K562 (cell line): Measurements from ENCODE around the gene NTSR1. TPM values are rescaled to one million over a fixed set of nuclear protein-coding genes. Genes with fewer than 3 reads are reported as not detected.

Source experiments
- ATAC-seq: fragments of 200-7000 bp; cut with Tn5 transposase; 3 replicates; pipeline ENCODE4 v1.9.1; 2020; ENCODE audit warnings: moderate library complexity
- BruUV-seq: library from RNA; stranded (reverse); fragments of 400-500 nt; replicated peaks from 2 replicates; lab custom pipeline; 2021; lab: Mats Ljungman, UMichigan
- CTCF ChIA-PET: fragments of 300-600 bp; formaldehyde crosslinking; extraction: SDS; loops from one replicate; lab custom pipeline; 2021; ENCODE audit warnings: low intra/inter-chr PET ratio; lab: Yijun Ruan, JAX
- POLR2A ChIA-PET: fragments of 300-600, 350-650 bp; sonication (Branson Sonifier 250); formaldehyde crosslinking; extraction: SDS; loops from one replicate; lab custom pipeline; 2021; ENCODE audit warnings: antibody characterized with exemption, inconsistent platforms; lab: Yijun Ruan, JAX
- DNase-seq, 4 experiments: peaks; one replicate each; pipeline versions ENCODE4 v3.0.0 to v3.0.0-alpha.2; 2011 to 2018; ENCODE audit warnings: low spot score in 3 of 4, mixed read lengths in 3 of 4; ENCODE audit errors: extremely low read depth in 1 of 4
- FAIRE-seq: peaks from 2 replicates; lab custom pipeline; 2011; peaks lifted over from hg19 to GRCh38; lab: Jason Lieb, UNC
- H2AFZ ChIP-seq: 2 replicates; pipeline ENCODE4 v1.6.0; 2011; ENCODE audit warnings: low read depth, low read length, control low read depth, inconsistent platforms
- H3K27ac ChIP-seq: fragments of 200-600 bp; 3 replicates; pipeline ENCODE4 v1.8.0; 2011; ENCODE audit warnings: low read depth, mild to moderate bottlenecking, control low read depth, inconsistent platforms, low read length, moderate library complexity, mixed read lengths; ENCODE audit errors: extremely low read depth
- H3K27me3 ChIP-seq, 2 experiments: fragments of 300-600 bp in 1 of 2; 2 replicates in 1 of 2; 3 replicates in 1 of 2; pipeline versions ENCODE4 v1.6.0 to v1.8.0; 2011; ENCODE audit warnings: inconsistent platforms in 2 of 2, low read length in 2 of 2, mild to moderate bottlenecking in 1 of 2, mixed read lengths in 1 of 2, moderate library complexity in 1 of 2; ENCODE audit not compliant: control insufficient read depth in 2 of 2, insufficient read depth in 2 of 2
- H3K36me3 ChIP-seq: fragments of 300-600 bp; 3 replicates; pipeline ENCODE4 v1.8.0; 2011; ENCODE audit warnings: mild to moderate bottlenecking, low read length, inconsistent platforms; ENCODE audit not compliant: control insufficient read depth, insufficient read depth
- H3K4me1 ChIP-seq, 2 experiments: fragments of 200-600 bp in 1 of 2; replicated peaks in 1 of 2; 2 replicates in 1 of 2; 3 replicates in 1 of 2; pipeline versions ENCODE4 v1.5.1 to v1.8.0; 2011; ENCODE audit warnings: inconsistent platforms in 2 of 2, low read length in 2 of 2, mild to moderate bottlenecking in 1 of 2, mixed read lengths in 1 of 2, moderate library complexity in 1 of 2; ENCODE audit not compliant: control insufficient read depth in 2 of 2, insufficient read depth in 2 of 2
- H3K4me2 ChIP-seq: 2 replicates; pipeline ENCODE4 v1.6.1; 2011; ENCODE audit warnings: low read length, control low read depth, inconsistent platforms, mixed read lengths; ENCODE audit not compliant: insufficient read depth
- H3K4me3 ChIP-seq: fragments of 200-600 bp; sonication (generic), shearing (Covaris generic); 2 replicates; pipeline ENCODE4 v1.5.1; 2016; ENCODE audit warnings: control low read depth, inconsistent platforms
- H3K79me2 ChIP-seq: fragments of 200-600 bp; 3 replicates; pipeline ENCODE4 v1.8.0; 2011; ENCODE audit warnings: low read length, inconsistent platforms; ENCODE audit not compliant: control insufficient read depth, insufficient read depth
- H3K9ac ChIP-seq, 2 experiments: 2 replicates each; pipeline versions ENCODE4 v1.6.0 to v1.6.1; 2011; ENCODE audit warnings: low read depth in 2 of 2, low read length in 2 of 2, control low read depth in 1 of 2, inconsistent platforms in 1 of 2, mild to moderate bottlenecking in 1 of 2, mixed read lengths in 1 of 2; ENCODE audit not compliant: insufficient read depth in 1 of 2
- H3K9me1 ChIP-seq: one replicate; pipeline ENCODE4 v1.6.0; 2011; ENCODE audit warnings: inconsistent platforms, mild to moderate bottlenecking, low read length, moderate library complexity; ENCODE audit not compliant: control insufficient read depth, insufficient read depth
- H3K9me3 ChIP-seq: replicated peaks from 2 replicates; pipeline ENCODE4 v1.5.1; 2011; ENCODE audit warnings: low read depth, low read length, inconsistent platforms; ENCODE audit not compliant: control insufficient read depth, insufficient read depth
- H4K20me1 ChIP-seq: replicated peaks from 2 replicates; pipeline ENCODE4 v1.6.1; 2011; ENCODE audit warnings: low read length, inconsistent platforms, mixed read lengths; ENCODE audit not compliant: control insufficient read depth, insufficient read depth
- ARID3B ChIP-seq: fragments of 250-450 bp; sonication (Bioruptor Pico); IDR thresholded peaks from 2 replicates; pipeline ENCODE4 v1.4.0; 2020; ENCODE audit warnings: borderline replicate concordance
- CAMTA2 ChIP-seq: fragments of 250-450 bp; sonication (Bioruptor Pico); conservative IDR thresholded peaks from 2 replicates; pipeline ENCODE4 v1.5.1; 2022
- MAFF ChIP-seq: IDR thresholded peaks from 2 replicates; pipeline ENCODE4 v1.6.1; 2012; ENCODE audit warnings: low read length, improper control_type of control experiment
- MNT ChIP-seq, 2 experiments: fragments of 450-650 bp; conservative IDR thresholded peaks; 2 replicates each; pipeline ENCODE4 v1.6.1; 2017; ENCODE audit warnings: mild to moderate bottlenecking in 2 of 2, moderate library complexity in 2 of 2
- PBX2 ChIP-seq, 2 experiments: IDR thresholded peaks in 1 of 2; conservative IDR thresholded peaks in 1 of 2; 2 replicates each; pipeline ENCODE4 v1.6.1; 2016; ENCODE audit warnings: low read depth in 2 of 2, mild to moderate bottlenecking in 1 of 2, missing compliant biosample characterization in 1 of 2, missing genetic modification characterization in 1 of 2, moderate library complexity in 1 of 2
- POLR2AphosphoS5 ChIP-seq: IDR thresholded peaks from 2 replicates; pipeline ENCODE4 v1.6.1; 2011; ENCODE audit warnings: mild to moderate bottlenecking, low read depth, low read length, moderate library complexity; ENCODE audit not compliant: control insufficient read depth, insufficient read depth
- TSHZ1 ChIP-seq: fragments of 250-450 bp; sonication (Bioruptor Pico); IDR thresholded peaks from 2 replicates; pipeline ENCODE4 v1.4.0; 2020; ENCODE audit warnings: mild to moderate bottlenecking, moderate library complexity
- ZBTB43 ChIP-seq: sonication (generic); formaldehyde crosslinking; IDR thresholded peaks from 2 replicates; pipeline ENCODE4 v1.8.0; 2023; ENCODE audit warnings: mild to moderate bottlenecking, missing genetic modification reagents
- ZSCAN32 ChIP-seq: fragments of 450-650 bp; formaldehyde crosslinking; IDR thresholded peaks from 2 replicates; pipeline ENCODE4 v1.4.0; 2020; ENCODE audit warnings: mild to moderate bottlenecking, moderate library complexity
- WGBS: fragments of 100-300 bp; shearing (Covaris generic); methylation state at CpG from one replicate; pipeline ENCODE4 v1.1.6; 2016; ENCODE audit warnings: low coverage, mixed read lengths; ENCODE audit not compliant: insufficient coverage; ENCODE audit errors: missing lambda C conversion rate; 5-methylcytosine and 5-hydroxymethylcytosine counted together
- in situ Hi-C: fragments of 300-500 bp; cut with MboI; formaldehyde crosslinking; loops from 4 replicates; pipeline ENCODE4 v1.15.0; 2018; ENCODE audit warnings: inconsistent platforms, mixed read lengths
- intact Hi-C: fragments of 100-400 bp; cut with micrococcal nuclease; formaldehyde crosslinking; loops from 2 replicates; pipeline ENCODE4 v1.14.2; 2022
- polyA plus RNA-seq, 8 experiments: library from polyadenylated mRNA; depleted of rRNA in 4 of 8; stranded (reverse) in 5 of 8; unstranded in 3 of 8; fragments of >200 nt; fragmentation: Nextera tagmentation in 2 of 8; fragmentation: Illumina TruSeq in 1 of 8; extraction: Ambion mirVana in 2 of 8; extraction: Trizol in 1 of 8; gene quantifications; 2 replicates each; pipeline versions ENCODE4 v1.2.1 to v1.2.3, GENCODE V29; 2011 to 2014; ENCODE audit warnings: inconsistent platforms in 1 of 8, missing spikeins in 1 of 8
- total RNA-seq, 7 experiments: library from RNA; depleted of rRNA in 6 of 7; stranded (reverse); fragments of >200 nt in 6 of 7; fragmentation: Illumina TruSeq in 2 of 7; extraction: Trizol in 2 of 7; gene quantifications; 2 replicates each; pipeline versions ENCODE4 v1.2.1 to v1.2.3, GENCODE V29; 2011 to 2021; ENCODE audit warnings: low replicate concordance in 1 of 7

The NTSR1 gene
- total and polyA plus RNA-seq, 9 of the 15 experiments (the other 6 are each of a cell fraction or from before 2014, with no cell fraction given): 0.04 to 0.40 (median 0.13) TPM; not detected in 3

- Histone ChIP-seq H3K9ac (peak overlapping the region; percentile 66 to 88; a peak in 3 of 4 replicates), H3K27me3 (no peaks in the 10 kb centered on the region; a peak in 1 of 5 replicates), H3K27ac (peak overlapping the region; percentile 99; the same call in 1 of the 3 replicates), H3K9me3 (no peaks in the 10 kb centered on the region), H3K79me2 (peaks cover 5% of the 10 kb centered on the region; the same call in 2 of the 3 replicates), H2AFZ (peak overlapping the region; percentile 10; the same call in 1 of the 2 replicates), H3K9me1 (no peaks in the 10 kb centered on the region), H3K4me1 (peaks cover 20 to 77% of the 10 kb centered on the region in 2 experiments), H4K20me1 (peaks cover 10% of the 10 kb centered on the region; the same call in 1 of the 2 replicates), H3K36me3 (no peaks in the 10 kb centered on the region), H3K4me3 (peak overlapping the region; percentile 46; the same call in 1 of the 2 replicates), H3K4me2 (peak overlapping the region; percentile 98)
- ChIA-PET POLR2A (interaction anchor here (0.6 to 1.2 kb wide), 3 partner anchors 11 to 19 kb away, joined by 3 read pairs; no protein-coding TSS in a partner anchor), CTCF (no interaction called here)
- DNase-seq (peak; percentile 68 to 76 (median 74)), ATAC-seq (peak; percentile 67), FAIRE-seq (peak; percentile 88)
- in situ Hi-C loops (no loop called here), intact Hi-C loops (no loop called here)
- BruUV-seq: no TSS peak
- WGBS: 15% methylated on average over 7 of the region's 8 CpGs
- TF ChIP-seq TSHZ1 (CRISPR knock-in tag) (peak; percentile 73; the same call in 1 of the 2 replicates), PBX2 (CRISPR knock-in tag; IDR thresholded peaks at IDR 0.05; ENCODE audit: low read depth) (peak; percentile 52), PBX2 (tag; conservative IDR thresholded peaks at IDR 0.05; ENCODE audit: low read depth) (peak; percentile 95), MAFF (peak; percentile 34; the same call in 1 of the 2 replicates), POLR2AphosphoS5 (peak; percentile 59; the same call in 1 of the 2 replicates), CAMTA2 (CRISPR knock-in tag) (no peak), ARID3B (CRISPR knock-in tag) (no peak), ZSCAN32 (CRISPR knock-in tag) (no peak), MNT (conservative IDR thresholded peaks at IDR 0.05) (peak in 1 of 2 experiments; percentile 33; a peak in 1 of 4 replicates), ZBTB43 (CRISPR knock-in tag) (peak; percentile 95)
Observed at GRCh38 chr20:62774762-62775161, 66.1 kb downstream of the NTSR1 start.
